ENCODE data around the gene TNK1. TPM values are rescaled to one million over a fixed set of nuclear protein-coding genes. Genes with fewer than 3 reads are reported as not detected.
A peak's percentile ranks its signal among the peaks of the same experiment; 100 is the strongest.

Gene TNK1
- total and polyA plus RNA-seq, 10 donors = 4.2 to 16.2 (median 6.6) TPM

DNA sequence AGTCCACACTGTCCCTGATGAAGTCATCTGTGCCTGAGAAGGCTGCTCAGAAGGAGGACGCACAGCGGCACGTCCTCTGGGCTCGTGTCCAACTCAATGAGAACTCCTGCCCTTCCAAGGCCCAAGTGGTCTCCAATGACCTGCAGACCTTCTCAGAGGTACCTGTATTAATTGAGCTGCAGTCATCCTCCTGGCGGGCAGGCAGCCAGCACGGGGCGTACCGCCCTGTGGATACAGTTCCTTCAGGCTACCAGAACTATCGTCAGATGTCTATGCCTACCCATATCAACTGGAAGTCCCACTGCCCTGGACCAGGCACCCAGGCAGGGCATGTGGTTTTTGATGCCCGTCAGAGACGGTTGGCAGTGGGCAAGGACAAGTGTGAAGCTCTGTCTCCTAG is 51.4 kb downstream of the TNK1 start:
- DNase-seq = no peak
- Histone ChIP-seq H3K4me3 (no peak overlapping the region), H3K9me3 (no peaks in the 10 kb centered on the region), H3K27ac (no peak overlapping the region), H3K4me1 (peaks cover 14 to 27% (median 21%) of the 10 kb centered on the region in 6 donors), H3K36me3 (no peaks in the 10 kb centered on the region), H3K27me3 (replicated peaks in 1 of 7) (peaks cover 0 to 1% (median 0%) of the 10 kb centered on the region in 7 donors)
- intact Hi-C loops (cut with DNase I; ENCODE audit: low total_unique reads) = no loop called here
- 92 to 95% (median 94%) methylated on average over 10 to 11 of the region's 11 CpGs for WGBS, 5 donors
- TF ChIP-seq POLR2A (IDR thresholded peaks at IDR 0.05) (no peak), POLR2AphosphoS5 (IDR thresholded peaks at IDR 0.05) (no peak)
- TF ChIP-seq, protein P1, sequence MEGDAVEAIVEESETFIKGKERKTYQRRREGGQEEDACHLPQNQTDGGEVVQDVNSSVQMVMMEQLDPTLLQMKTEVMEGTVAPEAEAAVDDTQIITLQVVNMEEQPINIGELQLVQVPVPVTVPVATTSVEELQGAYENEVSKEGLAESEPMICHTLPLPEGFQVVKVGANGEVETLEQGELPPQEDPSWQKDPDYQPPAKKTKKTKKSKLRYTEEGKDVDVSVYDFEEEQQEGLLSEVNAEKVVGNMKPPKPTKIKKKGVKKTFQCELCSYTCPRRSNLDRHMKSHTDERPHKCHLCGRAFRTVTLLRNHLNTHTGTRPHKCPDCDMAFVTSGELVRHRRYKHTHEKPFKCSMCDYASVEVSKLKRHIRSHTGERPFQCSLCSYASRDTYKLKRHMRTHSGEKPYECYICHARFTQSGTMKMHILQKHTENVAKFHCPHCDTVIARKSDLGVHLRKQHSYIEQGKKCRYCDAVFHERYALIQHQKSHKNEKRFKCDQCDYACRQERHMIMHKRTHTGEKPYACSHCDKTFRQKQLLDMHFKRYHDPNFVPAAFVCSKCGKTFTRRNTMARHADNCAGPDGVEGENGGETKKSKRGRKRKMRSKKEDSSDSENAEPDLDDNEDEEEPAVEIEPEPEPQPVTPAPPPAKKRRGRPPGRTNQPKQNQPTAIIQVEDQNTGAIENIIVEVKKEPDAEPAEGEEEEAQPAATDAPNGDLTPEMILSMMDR (IDR thresholded peaks at IDR 0.05 in 8 of 11, conservative IDR thresholded peaks at IDR 0.05 in 3 of 11) = no peak

DNA sequence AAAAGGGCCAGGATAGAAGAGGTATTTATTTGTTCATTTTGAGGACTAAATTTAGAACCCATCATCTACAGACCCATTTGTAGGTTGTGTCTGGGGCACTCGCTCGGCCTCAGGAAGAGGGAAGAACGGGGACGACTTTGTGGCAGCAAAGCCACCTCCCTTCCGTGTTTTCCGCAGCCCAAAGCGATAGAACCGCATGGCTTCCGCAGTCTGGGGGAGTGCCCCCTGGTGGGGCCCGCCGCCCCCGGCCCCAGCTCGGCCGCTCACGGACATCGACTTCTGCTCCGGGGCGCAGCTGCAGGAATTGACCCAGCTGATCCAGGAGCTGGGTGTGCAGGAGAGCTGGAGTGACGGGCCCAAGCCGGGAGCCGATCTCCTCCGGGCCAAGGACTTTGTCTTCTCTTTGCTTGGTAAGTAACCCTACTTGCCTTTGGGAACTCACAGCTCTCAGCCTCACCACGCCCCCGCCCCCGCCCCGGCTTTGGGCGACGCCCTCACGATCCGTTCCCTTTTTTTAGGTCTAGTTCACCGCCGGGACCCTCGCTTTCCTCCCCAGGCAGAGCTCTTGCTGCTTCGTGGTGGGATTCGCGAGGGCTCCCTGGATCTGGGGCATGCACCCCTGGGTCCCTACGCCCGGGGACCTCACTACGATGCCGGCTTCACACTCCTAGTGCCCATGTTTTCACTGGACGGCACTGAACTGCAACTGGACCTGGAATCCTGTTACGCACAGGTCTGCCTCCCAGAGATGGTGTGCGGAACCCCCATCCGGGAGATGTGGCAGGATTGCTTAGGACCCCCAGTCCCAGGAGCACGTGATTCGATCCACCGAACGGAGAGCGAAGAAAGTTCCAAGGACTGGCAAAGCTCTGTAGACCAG is 55.0 kb downstream of the TNK1 start:
- peaks cover 31 to 63% (median 56%) of the 10 kb centered on the region in 6 donors for H3K4me1 ChIP-seq
- WGBS, 5 donors = 5 to 9% (median 9%) methylated on average over 40 to 49 of the region's 49 CpGs
- peak; percentile 90 for DNase-seq

DNA sequence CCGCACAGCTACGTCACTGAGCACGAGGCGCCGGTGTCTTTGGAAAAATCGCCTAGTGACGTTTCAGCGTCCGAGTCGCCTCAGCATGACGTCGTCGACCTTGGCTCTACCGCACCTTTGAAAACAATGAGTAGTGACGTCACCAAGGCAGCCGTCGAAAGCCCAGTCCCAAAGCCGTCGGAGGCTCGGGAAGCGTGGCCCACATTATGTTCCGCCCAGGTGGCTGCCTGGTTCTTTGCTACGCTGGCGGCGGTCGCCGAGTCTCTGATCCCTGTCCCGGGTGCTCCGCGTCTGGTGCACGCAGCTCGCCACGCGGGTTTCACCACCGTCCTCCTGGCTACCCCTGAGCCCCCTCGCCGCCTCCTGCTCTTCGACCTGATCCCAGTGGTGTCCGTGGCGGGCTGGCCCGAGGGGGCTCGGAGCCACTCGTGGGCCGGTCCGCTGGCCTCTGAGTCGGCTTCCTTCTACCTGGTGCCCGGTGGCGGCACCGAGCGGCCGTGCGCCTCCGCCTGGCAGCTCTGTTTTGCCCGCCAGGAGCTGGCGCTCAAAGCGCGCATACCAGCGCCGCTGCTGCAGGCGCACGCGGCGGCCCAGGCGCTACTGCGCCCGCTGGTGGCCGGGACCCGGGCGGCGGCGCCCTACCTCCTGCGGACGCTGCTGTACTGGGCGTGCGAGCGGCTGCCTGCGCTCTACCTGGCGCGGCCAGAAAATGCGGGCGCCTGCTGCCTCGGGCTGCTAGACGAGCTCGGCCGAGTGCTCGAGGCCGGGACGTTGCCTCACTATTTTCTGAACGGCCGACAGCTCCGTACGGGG is 55.9 kb downstream of the TNK1 start:
- H3K36me3 ChIP-seq = no peaks in the 10 kb centered on the region
- peak overlapping the region; percentile 48 to 93 (median 87) for H3K27ac ChIP-seq
- WGBS, 5 donors = 11 to 28% (median 16%) methylated on average over 37 to 92 of the region's 92 CpGs
- H3K4me1 ChIP-seq = peaks cover 31 to 68% (median 58%) of the 10 kb centered on the region in 6 donors
- H3K9me3 ChIP-seq = no peaks in the 10 kb centered on the region
- intact Hi-C loops (cut with DNase I; ENCODE audit: low total_unique reads) = loop anchor here (5.0 kb wide), 2 partner anchors 79 to 126 kb away; partner anchors contain the start of genes SENP3 and TMEM95
- H3K4me3 ChIP-seq = peak overlapping the region; percentile 10 to 84 (median 70)
- TF ChIP-seq POLR2AphosphoS5 (IDR thresholded peaks at IDR 0.05) = peak; percentile 67 to 80 (median 77)
- no peak for TF ChIP-seq POLR2A (IDR thresholded peaks at IDR 0.05)
- TF ChIP-seq, protein P1 (IDR thresholded peaks at IDR 0.05 in 8 of 11, conservative IDR thresholded peaks at IDR 0.05 in 3 of 11) = peak; percentile 35 to 95 (median 83)
- DNase-seq = peak; percentile 97
- H3K27me3 ChIP-seq (replicated peaks in 1 of 7) = peaks cover 0 to 46% (median 28%) of the 10 kb centered on the region in 7 donors

More for the DNA sequence above, 55.0 kb downstream of the TNK1 start:
- Histone ChIP-seq H3K27ac (peak overlapping the region; percentile 78 to 93 (median 87)), H3K36me3 (no peaks in the 10 kb centered on the region), H3K27me3 (replicated peaks in 1 of 7) (peaks cover 0 to 37% (median 26%) of the 10 kb centered on the region in 7 donors), H3K4me3 (peak overlapping the region; percentile 62 to 84 (median 72)), H3K9me3 (no peaks in the 10 kb centered on the region)
- intact Hi-C loops (cut with DNase I; ENCODE audit: low total_unique reads) = loop anchor here (5.0 kb wide), 2 partner anchors 79 to 126 kb away; partner anchors contain the start of genes SENP3 and TMEM95
- TF ChIP-seq, protein P1 (IDR thresholded peaks at IDR 0.05 in 8 of 11, conservative IDR thresholded peaks at IDR 0.05 in 3 of 11) = peak in 10 of 11 experiments; percentile 12 to 56 (median 41)
- TF ChIP-seq POLR2A (IDR thresholded peaks at IDR 0.05) (no peak), POLR2AphosphoS5 (IDR thresholded peaks at IDR 0.05) (peak in 1 of 3 donors; percentile 48)
